ENCODE data around the gene AHCYL1. TPM values are rescaled to one million over a fixed set of nuclear protein-coding genes. Genes with fewer than 3 reads are reported as not detected.
A peak's percentile ranks its signal among the peaks of the same experiment; 100 is the strongest.
"Not testable (repeated sequence)": the region's sequence is repeated elsewhere in the genome, so short reads cannot be mapped to it uniquely, and the experiment has no call there.

The AHCYL1 gene
- total RNA-seq, 1 experiment from 2014 or later = 62.6 TPM

DNA sequence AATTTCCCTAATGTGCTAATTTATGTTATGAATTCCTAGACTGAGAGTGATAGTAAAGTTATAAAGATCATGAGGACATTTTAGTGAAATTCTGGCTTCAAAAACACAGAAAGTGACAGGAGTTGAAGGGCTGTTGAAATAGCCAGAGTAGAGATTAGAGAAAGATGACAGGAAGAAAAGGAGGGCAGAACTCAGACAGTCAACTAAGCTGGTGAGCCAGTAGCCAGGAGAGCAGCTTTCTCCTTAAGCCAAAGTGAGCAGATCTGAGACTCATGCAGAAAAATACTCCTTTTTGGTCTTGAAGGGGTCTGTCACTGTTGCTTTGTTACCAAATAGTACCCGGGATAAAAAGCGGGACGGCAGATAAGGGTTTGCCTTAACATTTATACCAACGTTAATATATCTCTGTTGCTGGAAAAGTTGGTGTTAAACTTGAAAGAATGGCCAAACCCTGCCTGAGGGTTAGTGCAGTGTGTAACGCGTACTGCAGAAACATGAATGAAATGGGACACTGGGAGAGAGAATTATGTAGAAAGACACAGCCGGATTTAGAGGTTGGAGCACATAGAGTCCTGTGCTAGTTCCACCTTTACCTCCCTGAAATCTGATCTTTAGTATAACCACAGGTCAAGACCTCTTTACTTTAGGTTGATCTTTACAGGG lies 12.8 kb downstream of the AHCYL1 start:
- DNase-seq (ENCODE audit: low spot score) = no peak

DNA sequence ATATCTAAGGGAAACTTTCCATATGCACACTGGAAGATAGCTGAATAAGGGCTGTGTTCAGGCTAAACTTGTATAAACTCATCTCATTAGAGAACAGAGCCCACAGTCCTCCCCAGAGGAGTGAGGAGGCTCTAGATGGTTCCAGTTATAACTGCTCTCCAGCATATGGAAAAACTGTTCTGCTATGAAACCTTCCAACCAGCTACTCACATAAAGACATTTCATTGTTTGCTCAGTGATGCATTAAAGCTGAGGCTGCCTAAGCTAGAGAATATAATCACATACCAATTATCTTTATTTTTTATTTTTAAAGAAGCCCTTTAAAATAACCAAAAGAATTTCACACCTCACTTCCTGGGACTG lies 13.3 kb downstream of the AHCYL1 start:
- no peak for DNase-seq (ENCODE audit: low spot score)

- DNase-seq (ENCODE audit: low spot score) = no peak
Observed at GRCh38 chr1:110002695-110003094, 18.1 kb downstream of the AHCYL1 start.

- peak; percentile 97 for DNase-seq (ENCODE audit: low spot score)
Observed at GRCh38 chr1:110003747-110004428, 19.3 kb downstream of the AHCYL1 start.

DNA sequence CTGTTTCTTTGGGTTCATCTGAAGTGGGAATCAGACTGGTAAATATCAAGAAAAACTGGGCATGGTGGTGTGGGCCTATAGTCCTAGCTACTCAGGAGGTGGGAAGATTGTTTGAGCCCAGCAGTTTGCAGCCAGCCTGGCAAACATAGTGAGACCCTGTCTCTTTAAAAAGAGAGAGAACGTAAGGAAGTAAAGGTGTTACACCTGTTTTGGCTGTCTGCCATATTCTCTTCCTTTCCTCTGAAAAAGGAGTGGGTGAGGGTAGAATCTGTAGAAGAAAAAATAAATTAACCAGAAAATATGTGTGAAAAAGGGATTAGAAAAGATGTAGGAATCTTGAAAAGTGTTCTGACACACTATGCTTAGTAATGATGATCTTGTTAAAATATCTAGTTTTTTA lies 20.0 kb downstream of the AHCYL1 start:
- DNase-seq (ENCODE audit: low spot score) = no peak

DNA sequence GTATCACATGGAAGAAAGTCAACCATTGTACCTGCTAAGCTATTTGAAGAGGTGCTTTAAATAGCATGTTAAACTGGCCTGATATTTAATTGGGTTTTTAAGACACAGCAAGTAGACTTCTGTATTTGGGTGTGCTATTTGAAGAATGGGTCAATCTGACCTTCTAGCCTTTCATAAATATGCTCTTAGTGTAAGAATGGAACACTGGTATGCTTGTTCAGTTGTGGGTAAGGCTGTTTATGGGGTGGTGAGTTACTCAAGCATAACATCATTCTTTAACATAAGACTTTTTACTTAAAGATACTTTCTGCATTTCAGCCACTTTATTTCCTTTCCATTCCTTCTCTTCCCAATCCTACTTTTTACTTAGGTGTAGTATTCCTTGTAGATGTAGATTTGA lies 21.4 kb downstream of the AHCYL1 start:
- DNase-seq (ENCODE audit: low spot score) = no peak

DNA sequence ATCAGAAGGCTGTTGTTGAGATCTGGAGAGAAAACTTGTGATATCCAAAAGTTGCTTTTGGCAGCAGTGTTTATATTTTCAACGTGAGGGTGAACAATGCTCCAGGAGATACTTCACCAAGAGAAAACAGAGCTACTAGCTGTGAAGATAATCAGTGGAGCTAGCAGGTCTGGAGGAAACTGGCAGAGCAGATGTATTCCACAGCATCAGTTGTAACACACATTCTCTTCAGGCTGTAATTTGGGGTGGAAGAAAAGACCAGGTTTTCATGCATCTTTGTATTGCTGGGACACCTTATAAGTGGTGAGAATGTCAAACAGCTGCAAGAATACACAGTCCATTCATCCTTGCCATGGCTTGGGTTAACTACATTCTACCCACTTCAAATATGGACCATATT lies 22.0 kb downstream of the AHCYL1 start:
- no peak for DNase-seq (ENCODE audit: low spot score)

DNA sequence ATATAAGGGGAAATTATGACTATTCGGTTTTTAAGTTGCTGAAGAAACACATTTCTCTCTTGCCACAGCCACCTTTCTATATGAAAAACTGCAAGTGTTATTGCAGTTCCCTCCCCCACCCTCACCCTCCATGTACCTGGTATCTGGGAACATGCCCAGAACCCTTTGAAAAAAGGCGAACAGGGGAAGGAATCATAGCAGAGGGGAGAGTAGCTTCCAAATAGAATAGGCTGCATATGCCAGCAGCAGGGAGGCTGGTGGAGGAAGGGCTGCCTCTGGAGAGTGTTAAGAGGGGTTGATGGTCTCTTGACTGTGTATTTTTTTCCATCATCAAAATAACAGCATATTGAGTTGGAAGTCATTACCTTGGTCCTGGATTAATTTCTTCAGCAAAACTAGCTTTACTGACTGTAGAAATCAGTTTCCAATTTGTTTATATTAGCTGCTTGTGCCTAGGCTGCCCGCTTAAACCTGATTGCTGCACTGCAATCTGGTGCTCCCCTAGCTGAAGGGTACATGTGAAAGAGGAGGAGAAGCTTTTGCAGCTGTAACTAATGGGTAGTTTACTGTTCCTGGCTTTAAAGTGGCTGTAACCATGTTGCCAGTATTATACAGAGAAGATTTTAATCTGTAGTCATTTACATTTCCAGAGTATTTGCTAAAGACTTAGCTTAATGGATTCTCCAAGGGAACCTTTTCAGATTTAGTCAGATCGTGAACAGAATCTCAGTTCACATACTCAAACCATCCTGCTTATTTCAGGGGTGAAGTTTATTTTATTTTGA lies 22.7 kb downstream of the AHCYL1 start:
- DNase-seq (ENCODE audit: low spot score) = no peak

- no peak for DNase-seq (ENCODE audit: low spot score)
Observed at GRCh38 chr1:110008971-110009565, 24.5 kb downstream of the AHCYL1 start.

GRCh38 chr1:110011527-110012041 lies 27.0 kb downstream of the AHCYL1 start:
- DNase-seq (ENCODE audit: low spot score) = peak; percentile 51

DNA sequence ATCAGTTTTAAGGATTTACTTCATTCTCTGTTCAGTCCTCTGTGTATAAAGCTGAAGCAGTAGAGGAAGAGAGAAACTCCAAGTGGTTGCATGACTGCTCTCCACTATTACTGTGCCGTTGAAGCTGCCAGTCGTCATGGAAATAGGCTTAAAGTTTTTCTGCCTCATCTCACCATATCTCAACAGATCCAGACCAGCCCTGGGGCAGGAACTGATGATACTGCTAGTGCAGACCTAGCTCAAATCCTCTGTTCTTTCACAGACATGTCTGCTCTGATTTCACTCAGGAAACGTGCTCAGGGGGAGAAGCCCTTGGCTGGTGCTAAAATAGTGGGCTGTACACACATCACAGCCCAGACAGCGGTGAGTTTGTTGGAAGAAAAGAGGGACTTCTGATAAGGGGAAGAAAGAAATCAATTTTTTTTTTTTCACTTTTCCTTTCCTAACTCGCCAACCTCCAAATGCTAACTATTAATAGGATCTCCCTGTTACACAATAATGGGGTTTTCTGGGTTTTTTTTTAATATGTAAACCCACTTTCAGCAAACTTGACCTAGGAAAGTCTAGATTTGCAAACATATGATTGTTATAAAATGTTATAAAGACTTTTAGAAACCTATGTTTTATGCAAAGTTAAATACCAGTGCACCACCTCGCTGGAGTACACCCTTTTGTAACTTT lies 27.7 kb downstream of the AHCYL1 start:
- DNase-seq (ENCODE audit: low spot score) = no peak

DNA sequence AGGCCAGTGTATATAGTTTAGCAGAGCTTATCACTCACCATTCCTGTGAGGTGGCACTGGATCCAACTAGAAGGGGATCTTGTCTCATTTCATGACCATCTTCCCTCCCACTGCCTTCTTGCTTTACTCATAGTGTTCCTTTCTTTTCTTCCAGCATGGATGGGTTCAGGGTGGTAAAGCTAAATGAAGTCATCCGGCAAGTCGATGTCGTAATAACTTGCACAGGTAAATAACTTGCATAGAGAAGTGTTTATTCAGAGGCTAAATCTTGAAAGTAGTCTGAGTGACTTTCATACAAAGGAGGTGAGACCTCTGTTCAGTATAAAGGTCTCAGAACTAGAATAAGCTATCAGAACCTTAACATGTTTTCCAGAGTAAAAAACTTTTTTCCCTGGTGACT lies 33.2 kb downstream of the AHCYL1 start:
- no peak for DNase-seq (ENCODE audit: low spot score)

DNA sequence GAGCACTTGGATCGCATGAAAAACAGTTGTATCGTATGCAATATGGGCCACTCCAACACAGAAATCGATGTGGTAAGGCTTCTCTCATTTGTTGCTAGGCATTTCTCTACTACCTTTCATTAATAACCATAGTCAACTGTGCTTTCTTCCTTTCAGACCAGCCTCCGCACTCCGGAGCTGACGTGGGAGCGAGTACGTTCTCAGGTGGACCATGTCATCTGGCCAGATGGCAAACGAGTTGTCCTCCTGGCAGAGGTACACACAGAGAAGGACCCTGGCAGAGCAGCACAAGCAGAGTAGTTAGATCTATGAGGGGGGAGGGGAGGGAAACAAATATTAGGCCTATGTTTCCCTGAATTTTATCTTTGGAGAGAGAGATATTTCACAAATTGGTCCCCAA lies 33.8 kb downstream of the AHCYL1 start:
- DNase-seq (ENCODE audit: low spot score) = no peak

- DNase-seq (ENCODE audit: low spot score) = no peak
Observed at GRCh38 chr1:110019770-110020169, 35.2 kb downstream of the AHCYL1 start.

DNA sequence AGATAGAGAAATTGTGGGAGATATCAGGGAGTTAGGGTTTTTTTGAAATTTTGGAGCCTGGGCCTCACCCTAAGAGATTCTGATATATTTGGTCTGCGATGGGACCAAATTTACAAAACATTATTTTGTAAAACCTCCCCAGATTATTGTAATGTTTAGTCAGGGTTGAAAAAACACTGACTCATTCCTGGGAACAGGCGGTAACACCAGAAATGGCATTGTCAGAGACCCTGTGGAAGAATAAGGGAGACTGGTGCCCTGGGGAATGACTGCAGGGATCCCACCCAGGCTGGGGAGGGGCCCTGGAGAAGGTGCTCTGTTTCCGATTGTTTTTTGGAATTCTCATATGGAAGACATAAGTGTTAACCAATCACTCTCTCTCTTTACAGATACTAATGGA lies 36.7 kb downstream of the AHCYL1 start:
- DNase-seq (ENCODE audit: low spot score) = no peak

GRCh38 chr1:110024613-110025012 lies 40.0 kb downstream of the AHCYL1 start:
- DNase-seq (ENCODE audit: low spot score) = no peak

- not testable (repeated sequence) for DNase-seq (ENCODE audit: low spot score)
Observed at GRCh38 chr1:110030687-110031086, 46.1 kb downstream of the AHCYL1 start.

DNA sequence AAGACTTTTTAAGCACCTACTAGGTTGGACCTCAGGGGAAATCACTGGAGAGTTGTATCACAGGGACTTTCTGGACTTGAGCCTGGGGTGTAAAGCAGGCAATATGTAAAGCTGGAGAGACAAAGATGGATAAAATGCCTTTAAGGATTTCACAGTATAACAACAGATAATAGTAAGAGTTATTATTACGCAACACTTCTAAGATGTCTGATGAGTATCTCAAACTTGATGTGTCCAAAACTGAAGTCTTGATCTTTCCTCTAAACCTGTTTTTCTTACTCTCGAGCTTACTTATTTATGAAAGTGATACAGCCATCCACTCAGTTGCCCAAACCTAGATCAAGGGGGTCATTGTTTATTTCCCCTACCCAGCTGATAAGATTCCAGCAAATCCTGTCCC lies 47.8 kb downstream of the AHCYL1 start:
- DNase-seq (ENCODE audit: low spot score) = no peak

GRCh38 chr1:110033421-110033820 lies 48.9 kb downstream of the AHCYL1 start:
- no peak for DNase-seq (ENCODE audit: low spot score)

DNA sequence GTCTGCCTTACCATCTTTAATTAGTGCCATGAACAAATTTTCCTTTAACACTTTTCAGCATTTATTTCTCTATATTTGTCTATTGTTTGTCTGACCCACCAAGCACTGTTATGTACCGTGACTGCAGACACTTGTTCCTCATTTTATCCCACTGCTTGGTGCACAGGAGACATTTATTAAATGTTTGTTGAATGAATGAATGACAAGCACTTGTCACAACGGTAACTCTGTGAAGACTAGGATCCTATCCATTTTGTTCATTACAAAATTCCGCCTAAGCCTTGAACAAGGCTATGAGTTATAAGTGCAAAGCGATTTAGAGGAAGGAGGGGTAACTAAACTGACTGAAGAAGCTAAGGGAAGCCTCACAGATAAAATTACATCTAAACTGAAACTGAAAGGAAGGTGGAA lies 49.5 kb downstream of the AHCYL1 start:
- DNase-seq (ENCODE audit: low spot score) = no peak

- peak; percentile 94 for DNase-seq (ENCODE audit: low spot score)
Observed at GRCh38 chr1:110034451-110035235, 50.1 kb downstream of the AHCYL1 start, which contains the start of gene STRIP1. STRIP1 (plus strand) TSS chr1:110034624; CDS start chr1:110034638, 14 bp downstream.
